Measurements from ENCODE around the gene ENTPD8. TPM values are rescaled to one million over a fixed set of nuclear protein-coding genes. Genes with fewer than 3 reads are reported as not detected.

The ENTPD8 gene
- total and polyA plus RNA-seq, 8 donors = 0.98 to 4.7 (median 2.0) TPM

- H3K4me1 ChIP-seq = peaks cover 0 to 6% (median 4%) of the 10 kb centered on the region in 3 donors
- no peak overlapping the region for H3K27ac ChIP-seq
- no peak overlapping the region for H3K4me3 ChIP-seq
- no peaks in the 10 kb centered on the region for H3K27me3 ChIP-seq
- ATAC-seq = peak; percentile 59 to 89 (median 80)
- FAIRE-seq = no peak
- peaks cover 0 to 5% (median 0%) of the 10 kb centered on the region in 3 donors for H3K36me3 ChIP-seq
- DNase-seq = peak; percentile 73 to 94 (median 84)
- TF ChIP-seq CTCF (IDR thresholded peaks at IDR 0.05) = peak; percentile 51 to 82 (median 67)
- H3K9me3 ChIP-seq = no peaks in the 10 kb centered on the region
- 6% methylated on average over 14 of the region's 14 CpGs for WGBS, 2 donors
- intact Hi-C loops (cut with DNase I) = no loop called here
Observed at GRCh38 chr9:137445275-137445807, 4.2 kb upstream of the ENTPD8 start.

- ATAC-seq (no peak), FAIRE-seq (no peak), DNase-seq (peak in 2 of 6 donors; percentile 18 to 26)
- intact Hi-C loops (cut with DNase I) = no loop called here
- Histone ChIP-seq H3K9me3 (no peaks in the 10 kb centered on the region), H3K36me3 (peaks cover 0 to 5% (median 0%) of the 10 kb centered on the region in 3 donors), H3K4me1 (peaks cover 0 to 6% (median 4%) of the 10 kb centered on the region in 3 donors), H3K27me3 (no peaks in the 10 kb centered on the region), H3K4me3 (no peak overlapping the region), H3K27ac (no peak overlapping the region)
- TF ChIP-seq CTCF (IDR thresholded peaks at IDR 0.05) = no peak
- 75 to 84% methylated on average over 14 of the region's 14 CpGs for WGBS, 2 donors
Observed at GRCh38 chr9:137444106-137444790, 3.1 kb upstream of the ENTPD8 start.

GRCh38 chr9:137441935-137442321 is 771 bp upstream of the ENTPD8 start:
- no peaks in the 10 kb centered on the region for H3K36me3 ChIP-seq
- DNase-seq (no peak), ATAC-seq (no peak), FAIRE-seq (no peak)
- no peak overlapping the region for H3K27ac ChIP-seq
- H3K4me1 ChIP-seq = peaks cover 0 to 6% (median 4%) of the 10 kb centered on the region in 3 donors
- no peaks in the 10 kb centered on the region for H3K27me3 ChIP-seq
- intact Hi-C loops (cut with DNase I) = no loop called here
- no peak for TF ChIP-seq CTCF (IDR thresholded peaks at IDR 0.05)
- WGBS, 2 donors = 20 to 30% methylated on average over 7 of the region's 7 CpGs
- peak overlapping the region in 2 of 4 donors; percentile 43 to 60 for H3K4me3 ChIP-seq
- no peaks in the 10 kb centered on the region for H3K9me3 ChIP-seq

GRCh38 chr9:137439158-137439714 is 1.9 kb downstream of the ENTPD8 start:
- intact Hi-C loops (cut with DNase I) = no loop called here
- no peak for TF ChIP-seq CTCF (IDR thresholded peaks at IDR 0.05)
- H3K4me3 ChIP-seq = no peak overlapping the region
- WGBS, 2 donors = 40 to 41% methylated on average over 18 of the region's 18 CpGs
- no peaks in the 10 kb centered on the region for H3K36me3 ChIP-seq
- no peaks in the 10 kb centered on the region for H3K27me3 ChIP-seq
- DNase-seq (peak in 2 of 6 donors; percentile 53 to 61), ATAC-seq (no peak), FAIRE-seq (no peak)
- H3K4me1 ChIP-seq = peaks cover 11 to 13% (median 12%) of the 10 kb centered on the region in 3 donors
- no peak overlapping the region for H3K27ac ChIP-seq
- H3K9me3 ChIP-seq = no peaks in the 10 kb centered on the region
